A549 (cell line): Measurements from ENCODE around the gene DNAJB12. TPM values are rescaled to one million over a fixed set of nuclear protein-coding genes. Genes with fewer than 3 reads are reported as not detected.

Experiments
- ATAC-seq, 2 experiments: fragments of 200-7000 bp in 1 of 2; fragments of >200 bp in 1 of 2; cut with Nextera tagmentation in 1 of 2; cut with Tn5 transposase in 1 of 2; 3 replicates each; pipeline versions ENCODE4 v1.8.0 to v1.9.1; 2018 to 2020; ENCODE audit warnings: mild to moderate bottlenecking in 1 of 2, moderate library complexity in 1 of 2
- CTCF ChIA-PET: fragments of 300-600 bp; sonication (Branson Sonifier 250); formaldehyde crosslinking; extraction: SDS; loops from one replicate; lab custom pipeline; 2021; ENCODE audit warnings: antibody characterized with exemption, inconsistent platforms; lab: Yijun Ruan, JAX
- POLR2A ChIA-PET: fragments of 350-600 bp; formaldehyde crosslinking; extraction: SDS; loops from one replicate; lab custom pipeline; 2021; ENCODE audit warnings: antibody characterized with exemption, inconsistent platforms; lab: Yijun Ruan, JAX
- DNase-seq, 2 experiments: peaks; one replicate each; pipeline versions ENCODE4 v3.0.0 to v3.0.0-alpha.2; 2011 to 2016; ENCODE audit warnings: low read depth in 1 of 2, low spot score in 1 of 2
- FAIRE-seq: peaks from 2 replicates; lab custom pipeline; 2011; peaks lifted over from hg19 to GRCh38; lab: Jason Lieb, UNC
- H3K27ac ChIP-seq, 2 experiments: fragments of >200 bp; sonication (Bioruptor Twin); formaldehyde crosslinking; 3 replicates each; pipeline ENCODE4 v1.5.1; 2016 to 2017
- H3K4me1 ChIP-seq: fragments of >200 bp; sonication (Bioruptor Twin); formaldehyde crosslinking; 3 replicates; pipeline ENCODE4 v1.6.1; 2016
- H3K4me2 ChIP-seq: fragments of >200 bp; sonication (Bioruptor Twin); formaldehyde crosslinking; 3 replicates; pipeline ENCODE4 v1.6.1; 2016
- H3K4me3 ChIP-seq: fragments of >200 bp; sonication (Bioruptor Twin); formaldehyde crosslinking; 3 replicates; pipeline ENCODE4 v1.5.1; 2016
- H3K9me3 ChIP-seq: fragments of >200 bp; sonication (Bioruptor Twin); formaldehyde crosslinking; 3 replicates; pipeline ENCODE4 v1.6.1; 2016
- BHLHE40 ChIP-seq: IDR thresholded peaks from 2 replicates; pipeline ENCODE4 v1.6.1; 2012; ENCODE audit warnings: low read depth, low read length, inconsistent platforms
- ESRRA ChIP-seq: fragments of 150-350 bp; IDR thresholded peaks from 2 replicates; pipeline ENCODE4 v1.6.1; 2014; ENCODE audit warnings: mild to moderate bottlenecking, low read length, borderline replicate concordance
- GATA3 ChIP-seq: IDR thresholded peaks from 2 replicates; pipeline ENCODE4 v1.6.1; 2012; ENCODE audit warnings: borderline replicate concordance
- HOXB13 ChIP-seq: fragments of 250-450 bp; sonication (Bioruptor Pico); IDR thresholded peaks from 2 replicates; pipeline ENCODE4 v1.5.0; 2020; ENCODE audit warnings: low read depth, mild to moderate bottlenecking, moderate library complexity
- KDM1A ChIP-seq: fragments of 200-600 bp; sonication (generic); IDR thresholded peaks from 2 replicates; pipeline ENCODE4 v1.6.1; 2016; ENCODE audit warnings: low read depth, mild to moderate bottlenecking
- MAFK ChIP-seq: fragments of 450-650 bp; IDR thresholded peaks from 2 replicates; pipeline ENCODE4 v1.6.1; 2014; ENCODE audit not compliant: partially characterized antibody
- MAZ ChIP-seq: fragments of 150-350 bp; IDR thresholded peaks from 2 replicates; pipeline ENCODE4 v1.6.1; 2014; ENCODE audit warnings: antibody characterized with exemption, low read depth, low read length, borderline replicate concordance
- NFE2L2 ChIP-seq: fragments of 150-350 bp; conservative IDR thresholded peaks from 2 replicates; pipeline ENCODE4 v1.6.1; 2014; ENCODE audit warnings: low read length
- RFX5 ChIP-seq: fragments of 450-650 bp; IDR thresholded peaks from 2 replicates; pipeline ENCODE4 v1.7.1; 2014; ENCODE audit warnings: antibody characterized with exemption, mild to moderate bottlenecking, moderate library complexity
- SMC3 ChIP-seq: fragments of >200 bp; sonication (Bioruptor Twin); formaldehyde crosslinking; IDR thresholded peaks from 3 replicates; pipeline ENCODE4 v1.6.1; 2018; ENCODE audit warnings: inconsistent platforms
- TP53 ChIP-seq: fragments of 250-450 bp; sonication (Bioruptor Pico); IDR thresholded peaks from 2 replicates; pipeline ENCODE4 v1.5.0; 2021; ENCODE audit warnings: mild to moderate bottlenecking, moderate library complexity
- WGBS: methylation state at CpG from one replicate; pipeline ENCODE4 v1.1.6; 2017; ENCODE audit errors: missing lambda C conversion rate; 5-methylcytosine and 5-hydroxymethylcytosine counted together
- polyA plus RNA-seq, 4 experiments: library from polyadenylated mRNA; depleted of rRNA in 3 of 4; stranded (reverse); fragments of >200 nt; fragmentation: RNase III in 1 of 4; extraction: RNeasy Plus Mini Kit Qiagen cat#74134 plus additional on column Dnase treatment in 1 of 4; gene quantifications; 2 replicates in 3 of 4; 3 replicates in 1 of 4; pipeline ENCODE4 v1.2.3, GENCODE V29; 2011 to 2017
- TF ChIP-seq, protein P1 (sequence below): IDR thresholded peaks from 2 replicates; pipeline ENCODE4 v1.6.1; 2012
- TF ChIP-seq, protein P2 (sequence below): fragments of >200 bp; sonication (Bioruptor Twin); formaldehyde crosslinking; IDR thresholded peaks from 3 replicates; pipeline ENCODE4 v1.5.1; 2016
- TF ChIP-seq, protein P3 (sequence below): fragments of 250-450 bp; sonication (Bioruptor Pico); IDR thresholded peaks from 2 replicates; pipeline ENCODE4 v1.5.0; 2021; ENCODE audit warnings: mild to moderate bottlenecking, moderate library complexity, borderline replicate concordance
- TF ChIP-seq, protein P4 (sequence below): IDR thresholded peaks from 2 replicates; pipeline ENCODE4 v1.6.1; 2012

The DNAJB12 gene
- polyA plus RNA-seq, 2 of the 4 experiments (the other 2 are of a cell fraction), result 21.5 to 26.7 TPM

DNA sequence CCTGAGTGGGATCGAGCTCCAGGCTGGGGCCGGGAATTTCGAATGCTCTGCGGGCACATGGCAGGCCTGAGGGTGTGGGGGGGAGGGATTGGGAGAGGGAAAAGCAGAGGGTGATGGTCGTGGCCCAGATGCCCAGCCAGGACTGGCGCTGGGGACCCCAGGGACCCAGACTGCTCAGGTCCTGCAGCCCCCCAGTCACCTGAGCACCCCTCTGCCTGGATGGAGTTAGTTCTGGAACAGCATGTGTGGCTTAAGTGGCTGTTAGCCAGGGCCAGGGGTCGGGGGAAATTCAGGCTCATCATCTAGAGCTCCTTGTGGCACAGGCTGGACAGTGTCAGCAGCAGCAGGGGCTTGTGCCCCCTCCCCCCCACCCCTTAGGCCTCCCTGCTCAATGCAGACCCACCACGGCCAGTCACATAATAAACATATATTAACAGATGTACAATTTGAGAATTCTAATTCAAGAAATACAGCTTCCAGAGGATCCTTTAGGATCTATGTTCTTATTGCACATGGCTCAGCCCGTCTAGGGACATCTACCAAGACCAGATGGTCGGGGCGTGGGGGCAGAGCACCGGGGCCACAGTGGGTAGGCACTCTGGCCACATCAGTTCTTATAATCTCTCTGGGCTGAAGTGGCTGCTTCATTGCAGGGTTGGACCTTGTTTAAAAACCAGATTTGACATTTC, 22.2 kb downstream of the DNAJB12 start:
- peaks cover 79% of the 10 kb centered on the region for H3K4me1 ChIP-seq
- H3K4me3 ChIP-seq, result no peak overlapping the region
- H3K27ac ChIP-seq, result peak overlapping the region; percentile 58 to 77
- no peak for TF ChIP-seq TP53 (CRISPR knock-in tag)
- CTCF ChIA-PET, result interaction anchor here (1.0 to 6.3 kb wide), 7 partner anchors 12 to 416 kb away, joined by 3 to 44 read pairs (median 6); no protein-coding TSS in a partner anchor
- ATAC-seq (no peak), DNase-seq (no peak), FAIRE-seq (no peak)
- no peaks in the 10 kb centered on the region for H3K9me3 ChIP-seq
- WGBS, result 84% methylated on average over 11 of the region's 12 CpGs
- H3K4me2 ChIP-seq, result no peak overlapping the region
- POLR2A ChIA-PET, result interaction anchor here (0.6 to 2.7 kb wide), 5 partner anchors 11 to 1326 kb away, joined by 3 to 16 read pairs (median 4); partner anchors contain the start of gene DDIT4

DNA sequence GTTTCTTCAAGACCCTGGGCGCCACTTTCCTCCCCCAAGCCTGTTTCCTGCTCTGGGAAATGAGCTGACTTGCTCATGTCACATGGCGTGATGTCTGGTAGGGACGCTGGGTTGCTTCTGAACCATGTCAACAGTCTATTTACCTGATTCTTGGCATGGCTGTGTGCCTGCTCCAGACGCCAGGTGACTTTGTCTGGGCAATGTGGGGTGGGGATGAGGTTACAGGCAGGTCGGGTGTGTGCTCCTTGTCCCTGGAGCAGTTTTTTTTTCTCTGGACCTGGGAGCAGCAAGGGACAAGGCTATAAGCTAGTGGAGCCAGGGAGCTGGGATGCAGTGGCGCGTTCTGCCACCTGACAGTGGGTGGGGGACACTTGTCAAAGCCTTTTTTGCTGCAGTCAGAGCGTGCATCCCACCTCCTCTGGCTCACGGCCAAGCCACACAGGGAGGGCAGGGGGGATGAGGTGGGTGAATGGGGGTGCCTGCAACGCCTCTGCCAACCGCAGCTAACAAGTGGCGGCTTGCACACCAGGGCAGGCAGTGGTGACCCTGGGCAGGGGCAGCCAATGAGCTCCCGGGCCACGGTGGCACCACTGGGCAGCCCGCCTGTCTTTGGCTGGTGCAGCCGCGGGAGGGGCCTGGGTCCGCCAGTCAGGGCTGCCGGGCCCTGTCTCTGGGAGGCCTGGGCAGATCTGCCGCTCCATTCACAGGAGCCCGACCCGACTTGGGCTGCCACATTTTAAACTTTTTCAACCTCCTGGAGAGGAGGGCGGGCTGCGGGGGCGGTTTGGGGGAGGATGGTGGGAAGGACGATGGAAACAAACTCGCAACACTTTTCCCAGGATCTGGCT, 22.9 kb downstream of the DNAJB12 start:
- 72% methylated on average over 20 of the region's 27 CpGs for WGBS
- H3K4me2 ChIP-seq, result peak overlapping the region; percentile 29; the same call in 1 of the 3 replicates
- peak overlapping the region; percentile 58 to 77 for H3K27ac ChIP-seq
- H3K9me3 ChIP-seq, result no peaks in the 10 kb centered on the region
- ChIA-PET CTCF (interaction anchor here (1.0 to 6.3 kb wide), 11 partner anchors 11 to 415 kb away, joined by 3 to 44 read pairs (median 4); no protein-coding TSS in a partner anchor), POLR2A (interaction anchor here (0.7 to 2.7 kb wide), 5 partner anchors 10 to 97 kb away, joined by 3 to 16 read pairs (median 4); partner anchors contain the start of gene DDIT4)
- peak in 1 of 2 experiments; percentile 64 for DNase-seq
- peaks cover 76% of the 10 kb centered on the region for H3K4me1 ChIP-seq
- TF ChIP-seq, protein P1, sequence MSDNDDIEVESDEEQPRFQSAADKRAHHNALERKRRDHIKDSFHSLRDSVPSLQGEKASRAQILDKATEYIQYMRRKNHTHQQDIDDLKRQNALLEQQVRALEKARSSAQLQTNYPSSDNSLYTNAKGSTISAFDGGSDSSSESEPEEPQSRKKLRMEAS, result 0 out of 2 replicates have a peak, but pooled peaks have one; percentile 20
- TF ChIP-seq RFX5, result 0 out of 2 replicates have a peak, but pooled peaks have one; percentile 64
- TF ChIP-seq, protein P2, sequence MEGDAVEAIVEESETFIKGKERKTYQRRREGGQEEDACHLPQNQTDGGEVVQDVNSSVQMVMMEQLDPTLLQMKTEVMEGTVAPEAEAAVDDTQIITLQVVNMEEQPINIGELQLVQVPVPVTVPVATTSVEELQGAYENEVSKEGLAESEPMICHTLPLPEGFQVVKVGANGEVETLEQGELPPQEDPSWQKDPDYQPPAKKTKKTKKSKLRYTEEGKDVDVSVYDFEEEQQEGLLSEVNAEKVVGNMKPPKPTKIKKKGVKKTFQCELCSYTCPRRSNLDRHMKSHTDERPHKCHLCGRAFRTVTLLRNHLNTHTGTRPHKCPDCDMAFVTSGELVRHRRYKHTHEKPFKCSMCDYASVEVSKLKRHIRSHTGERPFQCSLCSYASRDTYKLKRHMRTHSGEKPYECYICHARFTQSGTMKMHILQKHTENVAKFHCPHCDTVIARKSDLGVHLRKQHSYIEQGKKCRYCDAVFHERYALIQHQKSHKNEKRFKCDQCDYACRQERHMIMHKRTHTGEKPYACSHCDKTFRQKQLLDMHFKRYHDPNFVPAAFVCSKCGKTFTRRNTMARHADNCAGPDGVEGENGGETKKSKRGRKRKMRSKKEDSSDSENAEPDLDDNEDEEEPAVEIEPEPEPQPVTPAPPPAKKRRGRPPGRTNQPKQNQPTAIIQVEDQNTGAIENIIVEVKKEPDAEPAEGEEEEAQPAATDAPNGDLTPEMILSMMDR, result no peak
- no peak for TF ChIP-seq ESRRA
- TF ChIP-seq HOXB13 (CRISPR knock-in tag), result no peak
- no peak for FAIRE-seq
- no peak overlapping the region for H3K4me3 ChIP-seq
- ATAC-seq, result peak in 1 of 2 experiments; percentile 34; a peak in 3 of 6 replicates

DNA sequence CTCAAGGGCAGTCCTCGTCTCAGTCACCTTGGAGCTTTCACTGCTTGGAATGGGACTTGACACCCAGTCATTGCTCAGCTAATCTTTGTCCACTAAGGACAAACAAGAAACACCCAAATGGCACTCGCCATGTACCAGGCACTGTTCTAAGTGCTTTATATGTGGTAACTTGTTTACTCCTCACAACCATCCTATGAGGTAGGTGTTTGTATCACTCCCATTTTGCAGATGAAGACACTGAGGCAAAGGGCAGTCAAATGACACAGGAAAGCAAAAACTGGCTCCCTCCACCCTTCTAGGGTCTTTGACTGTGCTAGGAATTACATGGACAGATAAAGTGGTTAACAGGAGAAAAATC, 24.7 kb downstream of the DNAJB12 start:
- Histone ChIP-seq H3K9me3 (no peaks in the 10 kb centered on the region), H3K4me2 (no peak overlapping the region; the same call in 2 of the 3 replicates), H3K4me1 (peaks cover 67% of the 10 kb centered on the region)
- FAIRE-seq, result no peak
- DNase-seq, result no peak
- WGBS, result 89% methylated on average over 2 of the region's 2 CpGs
- POLR2A ChIA-PET, result interaction anchor here (1.8 to 3.0 kb wide), 4 partner anchors 9 to 57 kb away, joined by 9 to 18 read pairs (median 12); partner anchors contain the start of gene DDIT4
- TF ChIP-seq GATA3, result no peak
- TF ChIP-seq KDM1A, result peak; percentile 80
- TF ChIP-seq, all 56 proteins: peak for 1
- H3K4me3 ChIP-seq, result no peak overlapping the region
- peak overlapping the region; percentile 89 to 93 for H3K27ac ChIP-seq
- CTCF ChIA-PET, result interaction anchor here (0.9 to 6.3 kb wide), 10 partner anchors 9 to 374 kb away, joined by 3 to 89 read pairs (median 14); partner anchors contain the start of gene DDIT4
- ATAC-seq, result no peak

DNA sequence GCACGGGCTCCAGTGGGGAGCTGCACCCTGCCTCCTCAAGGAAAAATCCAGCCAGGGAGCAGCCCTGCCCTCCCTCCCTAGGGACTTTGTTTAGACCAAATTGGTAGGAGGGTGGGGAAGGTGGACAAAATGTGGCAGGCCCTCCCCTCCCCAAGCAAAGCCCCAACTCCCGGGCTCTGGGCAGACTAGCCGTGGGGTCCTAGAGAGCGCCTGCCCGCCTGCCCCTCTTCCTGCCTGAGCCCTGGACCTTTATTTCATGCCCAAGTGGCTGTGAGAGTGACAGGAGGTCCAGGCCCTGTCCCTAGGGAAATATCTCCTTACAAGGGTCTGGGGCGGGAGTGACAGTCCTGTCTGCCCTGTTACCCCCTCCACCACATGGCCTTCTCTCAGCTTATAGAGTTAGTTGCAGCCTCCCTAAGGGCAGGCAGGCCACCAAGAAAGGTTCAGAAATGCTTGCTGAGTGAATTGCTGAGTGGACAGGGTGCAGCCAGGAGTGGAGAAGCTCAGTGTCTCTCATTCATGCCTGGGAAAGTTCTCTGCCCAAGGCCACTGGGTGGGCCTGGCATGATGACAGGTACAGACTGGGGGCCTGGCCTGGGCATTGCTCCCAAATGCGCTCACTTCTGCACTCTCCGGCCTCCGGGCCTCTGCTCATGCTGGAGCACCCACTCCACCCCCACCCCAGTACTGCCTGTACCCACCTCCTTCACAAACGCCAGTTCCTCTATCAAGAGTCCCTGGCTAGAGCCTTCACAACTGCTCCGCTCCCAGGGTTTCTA, 25.2 kb downstream of the DNAJB12 start:
- ATAC-seq (peak in 1 of 2 experiments; percentile 9; a peak in 4 of 6 replicates), FAIRE-seq (no peak), DNase-seq (no peak)
- Histone ChIP-seq H3K27ac (peak overlapping the region; percentile 89 to 93), H3K4me3 (no peak overlapping the region), H3K4me1 (peaks cover 68% of the 10 kb centered on the region), H3K9me3 (no peaks in the 10 kb centered on the region), H3K4me2 (peak overlapping the region; percentile 7; the same call in 1 of the 3 replicates)
- whole genome bisulfite sequencing, result 93% methylated on average over 11 of the region's 11 CpGs
- ChIA-PET CTCF (interaction anchor here (0.8 to 6.3 kb wide), 20 partner anchors 9 to 433 kb away, joined by 3 to 89 read pairs (median 10); partner anchors contain the start of gene DDIT4), POLR2A (interaction anchor here (1.8 to 3.0 kb wide), 4 partner anchors 9 to 56 kb away, joined by 9 to 18 read pairs (median 12); partner anchors contain the start of gene DDIT4)
- TF ChIP-seq MAZ (no peak), SMC3 (no peak), MAFK (peak; percentile 49), ESRRA (no peak), BHLHE40 (no peak), NFE2L2 (no peak)
- TF ChIP-seq, protein P3, sequence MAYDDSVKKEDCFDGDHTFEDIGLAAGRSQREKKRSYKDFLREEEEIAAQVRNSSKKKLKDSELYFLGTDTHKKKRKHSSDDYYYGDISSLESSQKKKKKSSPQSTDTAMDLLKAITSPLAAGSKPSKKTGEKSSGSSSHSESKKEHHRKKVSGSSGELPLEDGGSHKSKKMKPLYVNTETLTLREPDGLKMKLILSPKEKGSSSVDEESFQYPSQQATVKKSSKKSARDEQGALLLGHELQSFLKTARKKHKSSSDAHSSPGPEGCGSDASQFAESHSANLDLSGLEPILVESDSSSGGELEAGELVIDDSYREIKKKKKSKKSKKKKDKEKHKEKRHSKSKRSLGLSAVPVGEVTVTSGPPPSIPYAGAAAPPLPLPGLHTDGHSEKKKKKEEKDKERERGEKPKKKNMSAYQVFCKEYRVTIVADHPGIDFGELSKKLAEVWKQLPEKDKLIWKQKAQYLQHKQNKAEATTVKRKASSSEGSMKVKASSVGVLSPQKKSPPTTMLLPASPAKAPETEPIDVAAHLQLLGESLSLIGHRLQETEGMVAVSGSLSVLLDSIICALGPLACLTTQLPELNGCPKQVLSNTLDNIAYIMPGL (CRISPR knock-in tag), result no peak
- TF ChIP-seq, protein P4, sequence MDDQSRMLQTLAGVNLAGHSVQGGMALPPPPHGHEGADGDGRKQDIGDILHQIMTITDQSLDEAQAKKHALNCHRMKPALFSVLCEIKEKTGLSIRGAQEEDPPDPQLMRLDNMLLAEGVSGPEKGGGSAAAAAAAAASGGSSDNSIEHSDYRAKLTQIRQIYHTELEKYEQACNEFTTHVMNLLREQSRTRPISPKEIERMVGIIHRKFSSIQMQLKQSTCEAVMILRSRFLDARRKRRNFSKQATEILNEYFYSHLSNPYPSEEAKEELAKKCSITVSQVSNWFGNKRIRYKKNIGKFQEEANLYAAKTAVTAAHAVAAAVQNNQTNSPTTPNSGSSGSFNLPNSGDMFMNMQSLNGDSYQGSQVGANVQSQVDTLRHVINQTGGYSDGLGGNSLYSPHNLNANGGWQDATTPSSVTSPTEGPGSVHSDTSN, result no peak
